GM18867 (cell line): ENCODE results near the gene IL16.

ENCODE experiments used
- ATAC-seq: cut with Tn5 transposase; IDR thresholded peaks from one replicate; pipeline ENCODE4 v1.9.1; 2021; ENCODE audit warnings: mild to moderate bottlenecking, moderate library complexity; ENCODE audit not compliant: unreplicated experiment

IL16 gene

DNA sequence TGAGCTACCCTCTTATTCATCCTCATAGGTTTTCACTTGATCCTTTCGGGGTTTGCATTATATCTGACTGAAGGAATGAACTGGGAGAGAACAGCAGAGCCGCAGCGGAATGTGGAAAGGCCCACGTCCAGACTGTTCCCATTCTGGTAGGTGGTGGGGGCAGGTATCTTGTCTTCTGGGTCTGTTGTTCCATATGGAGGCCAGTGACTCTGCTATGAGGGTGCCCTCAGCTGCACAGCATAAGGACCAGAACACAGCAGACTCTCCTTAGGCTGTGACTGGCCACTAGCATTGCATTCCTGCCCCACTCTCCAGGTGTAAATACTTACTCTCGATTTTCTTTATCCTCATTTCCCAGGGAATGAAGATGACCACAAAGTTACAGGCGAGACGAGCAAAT lies 165.2 kb downstream of the IL16 start:
- no peak for ATAC-seq

DNA sequence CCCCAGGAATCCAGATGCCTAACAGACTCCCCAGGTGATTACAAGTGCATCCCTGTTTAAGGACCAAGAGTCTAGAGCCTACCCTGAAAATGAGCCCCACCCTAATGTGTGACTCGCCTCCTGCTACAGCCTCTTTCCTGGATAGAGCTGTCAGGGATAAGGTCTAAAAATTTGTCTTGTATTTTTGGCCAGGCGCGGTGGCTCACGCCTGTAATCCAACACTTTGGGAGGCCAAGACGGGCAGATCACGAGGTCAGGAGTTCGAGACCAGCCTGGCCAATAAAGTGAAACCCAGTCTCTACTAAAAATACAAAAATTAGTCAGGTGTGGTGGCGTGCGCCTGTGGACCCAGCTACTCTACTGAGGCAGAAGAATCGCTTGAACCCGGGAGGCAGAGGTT lies 166.1 kb downstream of the IL16 start:
- ATAC-seq, result no peak

DNA sequence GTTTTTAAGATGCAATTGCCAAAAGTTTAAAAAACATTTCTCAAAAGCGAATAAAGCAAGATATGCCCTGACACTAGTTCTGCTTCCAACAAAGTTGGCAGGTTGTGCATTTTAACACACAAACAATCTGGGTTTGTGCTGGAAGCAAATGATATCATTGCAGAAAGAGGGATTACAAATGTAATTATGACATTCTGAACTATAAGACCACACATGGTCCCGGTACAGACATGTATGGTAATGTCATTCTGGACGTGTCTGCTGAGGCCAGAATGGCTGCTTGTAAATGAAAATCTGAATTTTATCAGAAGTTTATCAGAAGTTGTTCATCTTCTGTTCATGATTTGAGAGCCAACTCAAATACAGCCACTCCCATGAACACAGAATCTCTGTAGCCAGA lies 166.6 kb downstream of the IL16 start:
- ATAC-seq, result no peak
